ENCODE measurements around the gene DHX35.
"Not testable (repeated sequence)": the region's sequence is repeated elsewhere in the genome, so short reads cannot be mapped to it uniquely, and the experiment has no call there.

DHX35 gene

GRCh38 chr20:38941726-38942389 is 20.3 kb upstream of the DHX35 start:
- DNase-seq (ENCODE audit: low spot score): no peak

DNA sequence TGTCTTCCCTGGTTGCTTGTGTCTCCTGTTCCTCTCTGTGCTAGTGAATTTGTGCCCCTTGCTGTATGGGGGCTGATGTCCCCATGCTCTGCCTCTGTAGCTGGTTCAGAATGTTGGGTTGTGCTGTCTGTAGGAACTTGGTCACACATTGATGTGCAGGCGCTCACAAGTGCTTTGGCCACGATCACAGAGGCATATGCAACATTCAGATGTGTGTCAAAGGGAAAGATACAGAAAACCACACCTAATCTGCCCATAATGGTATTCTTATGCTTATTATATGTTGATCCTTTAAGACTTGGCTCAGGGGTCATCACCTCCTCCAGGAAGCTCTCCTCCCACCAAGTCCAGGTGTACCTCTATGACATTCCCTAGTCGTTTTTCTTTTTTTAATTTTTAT is 17.1 kb upstream of the DHX35 start:
- DNase-seq (ENCODE audit: low spot score): no peak

DNA sequence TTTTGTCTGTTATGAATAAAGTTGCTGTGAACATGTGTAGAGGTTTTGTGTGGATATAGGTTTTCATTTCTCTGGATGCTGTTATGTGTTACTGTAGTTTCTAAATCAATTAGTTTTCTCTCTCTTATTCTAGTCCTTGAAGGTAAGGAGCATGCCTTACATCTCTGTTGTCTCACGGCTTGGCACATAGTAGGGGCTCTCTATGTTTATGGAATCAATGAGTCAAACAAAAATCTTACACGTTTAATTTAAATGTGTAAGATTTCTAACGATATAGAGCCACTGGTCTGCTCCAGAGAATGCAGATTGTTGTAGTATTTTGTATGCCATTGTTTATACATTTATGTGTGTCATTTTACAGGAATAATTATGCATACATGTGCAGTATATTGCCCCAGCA is 15.3 kb upstream of the DHX35 start:
- no peak for DNase-seq (ENCODE audit: low spot score)

DNA sequence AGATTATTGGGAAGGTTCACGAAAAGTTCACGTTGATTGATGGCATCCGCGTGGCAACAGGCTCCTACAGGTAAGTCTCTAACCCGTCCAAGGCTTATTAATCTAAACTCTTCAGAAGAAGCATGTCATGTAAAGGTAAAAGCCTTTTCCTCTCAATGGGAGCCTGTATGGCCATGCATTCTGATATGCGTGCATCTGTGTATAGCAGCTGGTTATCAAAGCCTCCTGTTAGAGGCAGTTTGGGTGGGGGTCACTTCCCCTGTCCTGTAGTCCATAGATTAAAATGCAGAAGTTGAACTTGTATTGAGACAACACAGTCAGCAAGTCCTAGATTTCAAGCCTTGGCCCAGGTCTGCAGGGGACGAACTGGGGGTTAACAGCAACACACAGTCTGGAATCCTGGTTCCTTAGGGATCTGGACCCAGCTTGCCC is 14.2 kb upstream of the DHX35 start:
- no peak for DNase-seq (ENCODE audit: low spot score)

DNA sequence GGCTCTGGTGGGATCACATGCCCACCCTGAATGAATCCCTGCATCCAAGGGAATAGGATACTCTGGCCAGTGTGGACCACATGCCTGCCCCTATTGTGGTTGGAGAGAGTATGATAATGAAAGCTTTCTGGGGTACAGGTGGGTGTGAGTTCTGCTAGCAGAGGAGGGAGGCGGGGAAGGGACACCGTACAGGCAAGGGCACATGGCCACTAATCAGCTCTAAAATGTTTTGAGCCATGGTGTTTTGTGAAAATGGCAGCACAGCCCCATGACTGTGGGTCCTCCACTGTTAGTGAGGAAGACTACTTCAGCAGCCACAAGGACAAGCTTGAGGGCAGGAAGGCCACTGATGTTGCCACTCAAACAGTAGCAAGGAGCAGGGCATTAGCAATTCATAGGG is 11.9 kb upstream of the DHX35 start:
- DNase-seq (ENCODE audit: low spot score): no peak

DNA sequence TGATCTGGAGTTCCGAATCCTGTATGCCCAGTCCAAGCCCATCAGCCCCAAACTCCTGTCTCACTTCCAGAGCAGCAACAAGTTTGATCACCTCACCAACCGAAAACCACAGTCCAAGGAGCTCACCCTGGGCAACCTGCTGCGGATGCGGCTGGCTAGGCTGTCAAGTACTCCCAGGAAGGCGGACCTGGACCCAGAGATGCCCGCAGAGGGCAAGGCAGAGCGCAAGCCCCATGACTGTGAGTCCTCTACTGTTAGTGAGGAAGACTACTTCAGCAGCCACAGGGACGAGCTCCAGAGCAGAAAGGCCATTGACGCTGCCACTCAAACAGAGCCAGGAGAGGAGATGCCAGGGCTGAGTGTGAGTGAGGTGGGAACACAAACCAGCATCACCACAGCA is 10.5 kb upstream of the DHX35 start:
- no peak for DNase-seq (ENCODE audit: low spot score)

GRCh38 chr20:38952153-38952552 is 10.0 kb upstream of the DHX35 start:
- no peak for DNase-seq (ENCODE audit: low spot score)

DNA sequence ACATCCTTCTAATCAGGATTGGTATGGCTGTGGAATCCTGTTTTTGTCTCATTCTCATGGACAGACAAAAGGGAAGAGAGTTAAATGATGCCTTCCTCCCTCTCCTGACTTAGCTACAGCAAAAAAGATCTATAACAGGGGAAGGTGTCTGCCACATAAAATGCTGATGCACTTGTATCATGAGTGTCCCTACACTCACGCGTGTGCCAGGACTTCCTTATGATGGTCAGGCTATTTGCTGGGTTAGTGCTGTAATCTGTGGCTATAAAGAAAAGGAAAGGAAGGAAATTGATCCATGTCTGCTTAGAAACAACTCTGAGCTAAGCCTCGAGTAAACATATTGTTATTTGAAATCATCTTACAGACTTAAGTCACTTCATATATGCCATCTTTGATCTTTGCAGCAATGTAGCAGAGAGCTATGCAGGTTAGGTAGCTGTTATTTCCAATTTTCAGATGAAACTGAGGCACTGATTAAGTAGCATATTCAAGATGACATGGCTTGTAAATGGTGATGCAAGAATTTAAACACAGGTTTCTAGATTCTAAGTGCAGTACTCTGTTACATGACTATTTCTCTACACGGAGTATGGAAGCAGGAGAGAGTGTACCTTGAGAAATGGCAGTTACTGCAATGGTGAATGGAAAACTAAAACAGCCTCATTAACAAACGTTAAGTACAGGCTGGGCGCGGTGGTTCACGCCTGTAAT is 8.4 kb upstream of the DHX35 start:
- DNase-seq (ENCODE audit: low spot score): no peak

DNA sequence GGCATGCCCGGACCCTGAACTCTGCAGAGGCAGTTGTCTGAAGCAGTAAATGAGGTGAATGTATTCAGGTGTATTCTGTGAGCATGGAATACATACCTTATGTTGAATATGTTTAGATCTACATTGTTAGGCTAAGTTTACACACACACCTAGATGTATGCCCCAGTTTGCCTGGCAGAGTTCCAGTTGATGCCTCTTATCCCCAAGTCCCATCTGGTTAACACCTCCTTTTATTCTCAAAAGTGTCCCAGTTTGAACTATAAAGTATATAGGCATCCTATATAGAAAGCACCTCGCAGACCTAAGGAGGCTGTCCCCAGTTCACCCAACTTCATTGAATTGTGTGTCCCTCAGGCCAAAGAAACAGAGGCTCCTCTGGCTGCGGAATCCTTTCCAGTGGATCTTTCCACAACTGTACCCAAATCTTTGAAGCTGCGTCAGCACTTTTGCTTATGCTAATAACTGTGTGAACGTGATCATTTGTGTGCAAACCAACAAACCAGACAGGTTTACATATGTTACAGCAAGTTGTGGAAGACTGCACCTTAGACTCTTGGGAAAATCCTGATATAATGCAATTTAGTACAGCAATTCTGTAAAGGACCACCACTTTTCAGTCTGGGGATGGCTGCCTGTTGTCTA is 4.8 kb upstream of the DHX35 start:
- DNase-seq (ENCODE audit: low spot score): no peak

DNA sequence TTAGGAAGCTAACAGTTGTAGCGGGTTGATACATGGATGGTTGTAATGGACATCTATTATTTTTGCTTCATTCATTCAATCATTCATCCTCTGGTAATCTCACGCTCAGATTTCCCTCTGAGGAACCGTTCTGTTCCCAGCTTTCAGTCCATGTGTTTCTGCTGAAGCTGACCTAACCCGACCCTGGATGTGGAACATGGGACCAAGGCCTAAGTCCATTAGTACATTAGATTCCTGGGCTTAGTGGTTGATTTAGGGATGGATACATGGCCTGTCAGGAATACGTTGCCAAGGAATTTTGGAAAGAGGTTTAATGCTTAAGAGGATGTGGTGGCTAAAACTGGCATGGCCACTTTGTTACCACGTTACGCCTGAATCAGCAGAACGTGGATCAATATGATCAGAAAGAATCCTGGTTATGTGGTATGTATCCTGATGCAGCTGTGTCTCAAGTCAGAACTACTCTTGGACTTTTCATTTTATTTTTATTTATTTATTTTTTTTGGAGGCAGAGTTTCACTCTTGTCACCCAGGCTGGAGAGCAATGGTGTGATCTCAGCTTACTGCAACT is 4.1 kb upstream of the DHX35 start:
- no peak for DNase-seq (ENCODE audit: low spot score)

DNA sequence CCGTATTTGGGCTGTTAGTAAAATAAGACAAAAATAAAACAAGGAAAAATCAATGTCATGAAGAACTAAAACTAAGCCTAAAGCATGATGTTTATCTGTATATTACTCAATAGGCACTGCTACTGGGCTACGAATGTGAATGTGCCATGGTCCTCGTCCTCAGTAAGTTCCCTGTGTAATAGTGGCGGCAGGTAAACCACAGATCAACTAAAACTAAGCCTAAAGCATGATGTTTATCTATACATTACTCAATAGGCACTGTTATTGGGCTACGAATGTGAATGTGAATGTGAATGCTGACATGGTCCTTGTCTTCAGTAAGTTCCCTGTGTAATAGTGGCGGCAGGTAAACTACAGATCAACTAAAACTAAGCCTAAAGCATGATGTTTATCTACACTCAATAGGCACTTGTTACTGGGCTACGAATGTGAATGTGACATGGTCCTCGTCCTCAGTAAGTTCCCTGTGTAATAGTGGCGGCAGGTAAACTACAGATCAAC is 1.9 kb upstream of the DHX35 start:
- DNase-seq (ENCODE audit: low spot score): not testable (repeated sequence)

DNA sequence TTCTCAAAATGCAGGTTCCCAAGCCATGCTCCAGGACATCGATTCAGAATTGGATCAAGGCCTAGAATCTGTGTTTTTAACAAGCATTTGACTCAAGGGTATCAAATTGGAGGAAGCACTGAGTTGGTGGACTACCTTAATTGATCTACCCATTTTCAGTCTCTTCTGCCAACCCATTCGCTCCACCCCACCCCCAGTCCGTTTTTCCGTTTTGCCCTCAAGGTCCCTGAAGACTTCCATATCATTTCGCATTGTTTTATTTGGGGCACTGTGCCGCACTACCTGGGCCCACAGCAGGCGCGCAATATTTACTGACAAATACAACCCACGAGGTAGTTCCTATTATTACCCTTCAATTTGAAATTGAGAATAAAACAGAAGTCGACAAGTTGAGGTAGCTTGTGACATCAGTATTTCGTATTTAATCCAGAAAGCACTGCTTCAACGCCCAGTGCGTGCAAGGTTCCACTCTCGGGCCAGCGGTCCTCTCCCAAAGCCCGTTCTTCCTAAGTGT is 557 bp upstream of the DHX35 start:
- no peak for DNase-seq (ENCODE audit: low spot score)

DNA sequence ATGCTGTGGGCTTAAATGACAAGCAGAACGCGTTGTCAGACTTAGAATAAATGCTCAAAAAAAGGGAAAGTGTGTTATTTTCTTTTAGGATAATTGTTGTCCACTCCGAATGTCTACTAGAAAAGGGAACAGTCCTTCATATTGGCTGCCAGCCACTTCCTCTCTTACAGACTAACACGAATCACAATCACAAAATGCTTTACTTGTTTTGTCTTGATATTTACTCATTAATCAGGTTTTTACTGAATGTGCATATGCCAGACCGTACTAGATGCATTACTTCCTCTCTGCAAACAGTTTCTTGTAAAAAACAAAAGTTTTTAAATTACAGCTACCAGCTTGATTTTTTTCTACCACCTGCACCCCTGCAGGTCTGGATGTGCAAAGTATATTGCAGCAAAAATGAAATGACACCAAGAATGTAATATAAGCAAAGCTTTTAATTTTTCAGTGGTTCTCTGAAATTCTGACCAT is 821 bp downstream of the DHX35 start:
- DNase-seq (ENCODE audit: low spot score): no peak

- no peak for DNase-seq (ENCODE audit: low spot score)
These were observed 1.6 kb downstream of the DHX35 start for GRCh38 chr20:38963745-38964144.

GRCh38 chr20:38965264-38965663 is 3.1 kb downstream of the DHX35 start:
- DNase-seq (ENCODE audit: low spot score): no peak

GRCh38 chr20:38968090-38968489 is 5.9 kb downstream of the DHX35 start:
- no peak for DNase-seq (ENCODE audit: low spot score)

GRCh38 chr20:38969708-38970107 is 7.6 kb downstream of the DHX35 start:
- DNase-seq (ENCODE audit: low spot score): no peak

- peak; percentile 71 for DNase-seq (ENCODE audit: low spot score)
These were observed 8.2 kb downstream of the DHX35 start for GRCh38 chr20:38970302-38970701.

DNA sequence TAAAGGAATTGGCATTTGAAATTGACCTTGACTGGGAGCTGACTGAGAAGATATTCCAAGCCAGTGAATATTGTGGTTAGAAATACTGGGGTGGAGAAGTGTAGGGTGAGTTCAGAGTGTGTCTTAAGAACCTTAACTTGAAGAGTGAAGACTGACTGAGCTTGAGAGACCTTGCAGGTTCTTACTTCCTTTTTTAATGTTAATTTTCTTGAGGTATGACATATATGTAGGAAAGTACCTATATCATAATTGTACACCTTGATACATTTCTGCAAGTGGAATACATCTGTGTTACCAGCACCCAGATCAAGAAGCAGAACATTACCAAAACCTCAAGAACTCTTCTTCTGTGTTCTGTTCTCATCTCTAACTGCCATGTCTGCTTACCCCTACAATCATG is 11.0 kb downstream of the DHX35 start:
- no peak for DNase-seq (ENCODE audit: low spot score)

GRCh38 chr20:38973645-38974044 is 11.5 kb downstream of the DHX35 start:
- DNase-seq (ENCODE audit: low spot score): peak; percentile 38

- no peak for DNase-seq (ENCODE audit: low spot score)
These were observed 13.5 kb downstream of the DHX35 start for GRCh38 chr20:38975539-38976120.

- DNase-seq (ENCODE audit: low spot score): no peak
These were observed 17.3 kb downstream of the DHX35 start for GRCh38 chr20:38979434-38979833.

Data from AG08395 (cell line).